ENCODE data around the gene RPL35. TPM values are rescaled to one million over a fixed set of nuclear protein-coding genes. Genes with fewer than 3 reads are reported as not detected.

The RPL35 gene
- polyA plus RNA-seq, 1 donor (not counting 4 experiments of a cell fraction or from before 2014, with no cell fraction given), result 3,325 TPM

DNA sequence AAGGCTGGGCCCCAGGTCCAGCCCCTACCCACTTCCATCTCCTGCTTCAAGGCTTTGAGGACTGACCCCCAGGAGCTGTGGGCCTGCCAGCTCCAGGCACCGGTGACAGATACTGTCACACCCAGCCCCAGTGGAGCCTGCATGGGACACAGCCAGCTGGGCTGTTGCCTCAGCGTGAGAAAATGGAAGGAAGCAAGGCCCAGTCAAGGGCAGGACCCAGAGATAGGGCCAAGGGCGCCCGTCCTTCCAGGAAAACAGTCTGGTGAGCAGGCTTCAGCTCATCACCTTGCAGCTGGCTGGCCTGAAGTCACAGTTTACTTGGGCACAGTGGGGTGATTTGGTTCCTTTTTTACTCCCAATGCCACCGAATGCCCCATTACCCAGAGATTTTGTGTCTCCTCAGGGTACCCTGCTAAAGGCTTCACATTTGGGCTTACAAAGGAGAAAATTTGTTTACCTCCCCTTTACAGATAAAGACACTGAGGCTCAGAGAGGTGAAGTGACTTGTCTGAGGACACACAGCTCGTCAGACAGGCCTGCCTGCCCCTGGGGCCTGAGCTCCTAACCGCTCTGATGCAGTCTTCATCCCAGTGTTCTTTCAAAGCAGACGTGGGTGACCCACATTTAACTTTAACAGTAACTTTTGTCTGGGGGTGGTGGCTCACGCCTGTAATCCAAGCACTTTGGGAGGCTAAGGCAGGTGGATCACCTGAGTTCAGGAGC, 30.0 kb downstream of the RPL35 start:
- Histone ChIP-seq H3K9ac (ENCODE audit: control insufficient read depth, extremely low read depth, insufficient read depth, low read length) (no peak overlapping the region), H4K20me1 (ENCODE audit: control insufficient read depth, extremely low read depth, insufficient read depth, low read length) (no peaks in the 10 kb centered on the region)
- dilution Hi-C loops (cut with MboI; ENCODE audit: extremely low pct_ligation_motif_present, low sequenced_read_pairs), result no loop called here

DNA sequence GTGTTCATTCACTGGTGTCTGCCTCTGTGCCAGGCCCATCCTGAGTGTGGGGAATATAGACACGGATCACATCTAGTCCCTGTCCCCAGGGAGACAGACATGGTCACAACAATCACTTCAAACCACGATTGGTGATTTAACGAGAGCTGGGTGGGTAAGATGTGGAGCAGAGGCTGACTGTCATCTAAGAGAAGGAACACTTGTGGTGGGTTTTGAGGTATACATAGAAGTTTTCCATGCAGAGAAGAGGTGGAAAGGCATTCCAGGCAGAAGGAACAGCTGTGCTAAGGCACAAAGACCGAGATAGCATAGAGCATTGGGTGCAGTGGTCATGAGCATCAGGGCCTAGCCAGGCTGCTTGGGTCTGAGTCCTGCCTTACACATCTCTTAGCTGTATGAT, 31.2 kb downstream of the RPL35 start:
- no peak overlapping the region for H3K27ac ChIP-seq (ENCODE audit: control insufficient read depth, insufficient read depth, low read length)
- no peaks in the 10 kb centered on the region for H3K9me1 ChIP-seq (ENCODE audit: control insufficient read depth, extremely low read depth, insufficient read depth, low read length)
- no peaks in the 10 kb centered on the region for H3K27me3 ChIP-seq (ENCODE audit: control insufficient read depth, extremely low read depth, insufficient read depth, low read length)
- TF ChIP-seq, protein P1, sequence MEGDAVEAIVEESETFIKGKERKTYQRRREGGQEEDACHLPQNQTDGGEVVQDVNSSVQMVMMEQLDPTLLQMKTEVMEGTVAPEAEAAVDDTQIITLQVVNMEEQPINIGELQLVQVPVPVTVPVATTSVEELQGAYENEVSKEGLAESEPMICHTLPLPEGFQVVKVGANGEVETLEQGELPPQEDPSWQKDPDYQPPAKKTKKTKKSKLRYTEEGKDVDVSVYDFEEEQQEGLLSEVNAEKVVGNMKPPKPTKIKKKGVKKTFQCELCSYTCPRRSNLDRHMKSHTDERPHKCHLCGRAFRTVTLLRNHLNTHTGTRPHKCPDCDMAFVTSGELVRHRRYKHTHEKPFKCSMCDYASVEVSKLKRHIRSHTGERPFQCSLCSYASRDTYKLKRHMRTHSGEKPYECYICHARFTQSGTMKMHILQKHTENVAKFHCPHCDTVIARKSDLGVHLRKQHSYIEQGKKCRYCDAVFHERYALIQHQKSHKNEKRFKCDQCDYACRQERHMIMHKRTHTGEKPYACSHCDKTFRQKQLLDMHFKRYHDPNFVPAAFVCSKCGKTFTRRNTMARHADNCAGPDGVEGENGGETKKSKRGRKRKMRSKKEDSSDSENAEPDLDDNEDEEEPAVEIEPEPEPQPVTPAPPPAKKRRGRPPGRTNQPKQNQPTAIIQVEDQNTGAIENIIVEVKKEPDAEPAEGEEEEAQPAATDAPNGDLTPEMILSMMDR (optimal IDR thresholded peaks at IDR 0.05 in 1 of 3, IDR thresholded peaks at IDR 0.05 in 1 of 3, conservative IDR thresholded peaks at IDR 0.05 in 1 of 3; ENCODE audit: extremely low read depth in 1 of 3, insufficient read depth in 2 of 3, low read length in 3 of 3), result no peak
- TF ChIP-seq EZH2 (IDR thresholded peaks at IDR 0.05; ENCODE audit: low read length), result no peak
- H3K4me3 ChIP-seq (ENCODE audit: control insufficient read depth in 2 of 3, extremely low read depth in 1 of 3, insufficient read depth in 2 of 3, low read depth in 1 of 3, low read length in 3 of 3), result no peak overlapping the region
- DNase-seq (ENCODE audit: low read depth, low spot score) (no peak), FAIRE-seq (no peak)
- H3K4me2 ChIP-seq (ENCODE audit: control insufficient read depth, extremely low read depth, insufficient read depth, low read depth, low read length), result no peak overlapping the region
- H3K9ac ChIP-seq (ENCODE audit: control insufficient read depth, extremely low read depth, insufficient read depth, low read length), result no peak overlapping the region
- no peaks in the 10 kb centered on the region for H3K79me2 ChIP-seq (ENCODE audit: control insufficient read depth, insufficient read depth, low read length)
- H4K20me1 ChIP-seq (ENCODE audit: control insufficient read depth, extremely low read depth, insufficient read depth, low read length), result no peaks in the 10 kb centered on the region
- H3K9me3 ChIP-seq (ENCODE audit: control insufficient read depth, low read depth, low read length), result no peaks in the 10 kb centered on the region
- peaks cover 22% of the 10 kb centered on the region for H3K4me1 ChIP-seq (ENCODE audit: control insufficient read depth, extremely low read depth, insufficient read depth, low read length)
- H2AFZ ChIP-seq (ENCODE audit: control insufficient read depth, low read length), result no peak overlapping the region
- no peaks in the 10 kb centered on the region for H3K36me3 ChIP-seq (ENCODE audit: control insufficient read depth in 2 of 2, extremely low read depth in 1 of 2, insufficient read depth in 2 of 2, low read length in 2 of 2)
- dilution Hi-C loops (cut with MboI; ENCODE audit: extremely low pct_ligation_motif_present, low sequenced_read_pairs), result no loop called here

More for the DNA sequence above, 30.0 kb downstream of the RPL35 start:
- H3K36me3 ChIP-seq (ENCODE audit: control insufficient read depth in 2 of 2, extremely low read depth in 1 of 2, insufficient read depth in 2 of 2, low read length in 2 of 2), result no peaks in the 10 kb centered on the region
- H2AFZ ChIP-seq (ENCODE audit: control insufficient read depth, low read length), result no peak overlapping the region
- H3K4me2 ChIP-seq (ENCODE audit: control insufficient read depth, extremely low read depth, insufficient read depth, low read depth, low read length), result no peak overlapping the region
- no peaks in the 10 kb centered on the region for H3K9me1 ChIP-seq (ENCODE audit: control insufficient read depth, extremely low read depth, insufficient read depth, low read length)
- no peaks in the 10 kb centered on the region for H3K27me3 ChIP-seq (ENCODE audit: control insufficient read depth, extremely low read depth, insufficient read depth, low read length)
- no peaks in the 10 kb centered on the region for H3K79me2 ChIP-seq (ENCODE audit: control insufficient read depth, insufficient read depth, low read length)
- FAIRE-seq, result no peak
- peaks cover 22% of the 10 kb centered on the region for H3K4me1 ChIP-seq (ENCODE audit: control insufficient read depth, extremely low read depth, insufficient read depth, low read length)
- TF ChIP-seq EZH2 (IDR thresholded peaks at IDR 0.05; ENCODE audit: low read length), result no peak
- TF ChIP-seq, protein P1 (optimal IDR thresholded peaks at IDR 0.05 in 1 of 3, IDR thresholded peaks at IDR 0.05 in 1 of 3, conservative IDR thresholded peaks at IDR 0.05 in 1 of 3; ENCODE audit: extremely low read depth in 1 of 3, insufficient read depth in 2 of 3, low read length in 3 of 3), result no peak
- no peak overlapping the region for H3K27ac ChIP-seq (ENCODE audit: control insufficient read depth, insufficient read depth, low read length)
- no peak for DNase-seq (ENCODE audit: low read depth, low spot score)
- H3K4me3 ChIP-seq (ENCODE audit: control insufficient read depth in 2 of 3, extremely low read depth in 1 of 3, insufficient read depth in 2 of 3, low read depth in 1 of 3, low read length in 3 of 3), result no peak overlapping the region
- H3K9me3 ChIP-seq (ENCODE audit: control insufficient read depth, low read depth, low read length), result no peaks in the 10 kb centered on the region
